Right lobe of liver (tissue), 6 donors: ENCODE results near the gene CRTAC1. TPM values are rescaled to one million over a fixed set of nuclear protein-coding genes. Genes with fewer than 3 reads are reported as not detected.
A peak's percentile ranks its signal among the peaks of the same experiment; 100 is the strongest.

Source experiments
- ATAC-seq, 4 donors: fragments of 200-7000 bp; cut with Tn5 transposase; one replicate each; pipeline ENCODE4 v1.9.1; 2020; ENCODE audit warnings: mild to moderate bottlenecking in 4 of 4, moderate library complexity in 4 of 4
- DNase-seq, 3 donors: peaks; one replicate each; pipeline ENCODE4 v3.0.0-alpha.2; 2020
- H3K27ac ChIP-seq, 3 donors: fragments of 200-600 bp; one replicate each; pipeline ENCODE4 v1.8.0; 2022
- H3K27me3 ChIP-seq, 2 donors: fragments of 200-600 bp; one replicate each; pipeline ENCODE4 v1.8.0; 2022
- H3K36me3 ChIP-seq, 4 donors: fragments of 200-600 bp; sonication (generic) in 1 of 4; one replicate each; pipeline versions ENCODE4 v1.5.1 to v1.8.0; 2017 to 2022; ENCODE audit warnings: control low read depth in 1 of 4
- H3K4me1 ChIP-seq, 4 donors: fragments of 200-600 bp; sonication (generic) in 1 of 4; one replicate each; pipeline versions ENCODE4 v1.5.1 to v1.8.0; 2017 to 2022; ENCODE audit warnings: control low read depth in 1 of 4
- H3K4me3 ChIP-seq, 3 donors: fragments of 200-600 bp; one replicate each; pipeline ENCODE4 v1.8.0; 2022
- H3K9me3 ChIP-seq, 4 donors: fragments of 200-600 bp; sonication (generic) in 1 of 4; one replicate each; pipeline versions ENCODE4 v1.5.1 to v1.8.0; 2017 to 2022; ENCODE audit warnings: control low read depth in 1 of 4
- CTCF ChIP-seq, 4 donors: fragments of 200-600 bp in 3 of 4; fragments of 450-650 bp in 1 of 4; IDR thresholded peaks; one replicate each; pipeline versions ENCODE4 v1.5.1 to v1.8.0; 2016 to 2022; ENCODE audit warnings: antibody characterized with exemption in 4 of 4, mild to moderate bottlenecking in 2 of 4
- POLR2A ChIP-seq: fragments of 450-650 bp; IDR thresholded peaks from one replicate; pipeline ENCODE4 v1.6.1; 2017; ENCODE audit warnings: antibody characterized with exemption, mild to moderate bottlenecking
- WGBS: methylation state at CpG from one replicate; pipeline ENCODE4 v1.1.6; 2018; ENCODE audit warnings: low coverage, low lambda C conversion rate; ENCODE audit not compliant: insufficient coverage; ENCODE audit errors: missing lambda C conversion rate; 5-methylcytosine and 5-hydroxymethylcytosine counted together
- intact Hi-C, 2 donors: fragments of 100-400 bp; cut with DNase I; formaldehyde crosslinking; loops; one replicate each; pipeline versions ENCODE4 v1.11.2 to v1.14.1; 2022
- total RNA-seq, 6 experiments: library from RNA; depleted of rRNA in 2 of 6; stranded (reverse); fragments of >200 nt in 2 of 6; fragmentation: NEBNext Ultra II Directional in 3 of 6; extraction: Animal tissue kit (Norgen Biotek cat#: 25700) in 3 of 6; gene quantifications; one replicate each; pipeline versions ENCODE4 v1.1.0 to v1.2.4, GENCODE V29; 2016 to 2023
- donor health status: DM: no; HTN: yes; CAD: no.
- donor health status: DM: no; HTN: no; CAD: no.
- donor health status: DM: no; HTN: no; CAD: no.
- donor health status: DM: no; HTN: yes; CAD: no.
- donor health status: DM: no; HTN: yes; CAD: no.

Gene CRTAC1
- total RNA-seq, 6 experiments from 2014 or later = 0.20 TPM; not detected in 5

GRCh38 chr10:97858001-97858439, 172.4 kb downstream of the CRTAC1 start:
- no peaks in the 10 kb centered on the region for H3K36me3 ChIP-seq
- ATAC-seq = peak; percentile 36 to 76 (median 62)
- TF ChIP-seq POLR2A (no peak), CTCF (IDR thresholded peaks at IDR 0.05) (no peak)
- no peak for DNase-seq
- intact Hi-C loops = no loop called here
- no peaks in the 10 kb centered on the region for H3K4me1 ChIP-seq
- H3K27me3 ChIP-seq = no peaks in the 10 kb centered on the region
- WGBS = 46% methylated on average over 1 of the region's 1 CpG
- H3K9me3 ChIP-seq = no peaks in the 10 kb centered on the region
- no peak overlapping the region for H3K27ac ChIP-seq
- no peak overlapping the region for H3K4me3 ChIP-seq

- no peaks in the 10 kb centered on the region for H3K9me3 ChIP-seq
- no peak overlapping the region for H3K27ac ChIP-seq
- peaks cover 0 to 4% of the 10 kb centered on the region in 2 donors for H3K27me3 ChIP-seq
- H3K4me1 ChIP-seq = no peaks in the 10 kb centered on the region
- no peak overlapping the region for H3K4me3 ChIP-seq
- 64% methylated on average over 3 of the region's 3 CpGs for WGBS
- ATAC-seq = no peak
- DNase-seq = no peak
- no peaks in the 10 kb centered on the region for H3K36me3 ChIP-seq
- intact Hi-C loops = no loop called here
- TF ChIP-seq POLR2A = no peak
- TF ChIP-seq CTCF (IDR thresholded peaks at IDR 0.05) = no peak
Observed at GRCh38 chr10:97854743-97855142, 175.7 kb downstream of the CRTAC1 start.

- no peak for TF ChIP-seq CTCF (IDR thresholded peaks at IDR 0.05)
- no peak for TF ChIP-seq POLR2A
- Histone ChIP-seq H3K27ac (no peak overlapping the region), H3K27me3 (peaks cover 0 to 4% of the 10 kb centered on the region in 2 donors), H3K4me3 (no peak overlapping the region), H3K4me1 (no peaks in the 10 kb centered on the region), H3K9me3 (no peaks in the 10 kb centered on the region), H3K36me3 (no peaks in the 10 kb centered on the region)
- intact Hi-C loops = no loop called here
- ATAC-seq (no peak), DNase-seq (no peak)
- WGBS = no CpG with 5 or more reads among the region's 4 CpGs
Observed at GRCh38 chr10:97852840-97853405, 177.5 kb downstream of the CRTAC1 start.

- Histone ChIP-seq H3K27me3 (peaks cover 0 to 4% of the 10 kb centered on the region in 2 donors), H3K27ac (no peak overlapping the region), H3K9me3 (no peaks in the 10 kb centered on the region), H3K4me3 (no peak overlapping the region), H3K36me3 (no peaks in the 10 kb centered on the region), H3K4me1 (no peaks in the 10 kb centered on the region)
- ATAC-seq (no peak), DNase-seq (no peak)
- TF ChIP-seq CTCF (IDR thresholded peaks at IDR 0.05) = no peak
- 34% methylated on average over 3 of the region's 3 CpGs for WGBS
- intact Hi-C loops = no loop called here
Observed at GRCh38 chr10:97852277-97852676, 178.1 kb downstream of the CRTAC1 start.
